ENCODE results near the gene TSR2. TPM values are rescaled to one million over a fixed set of nuclear protein-coding genes. Genes with fewer than 3 reads are reported as not detected.

The TSR2 gene, protein sequence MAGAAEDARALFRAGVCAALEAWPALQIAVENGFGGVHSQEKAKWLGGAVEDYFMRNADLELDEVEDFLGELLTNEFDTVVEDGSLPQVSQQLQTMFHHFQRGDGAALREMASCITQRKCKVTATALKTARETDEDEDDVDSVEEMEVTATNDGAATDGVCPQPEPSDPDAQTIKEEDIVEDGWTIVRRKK
- 13.1 and 13.3 TPM in 2 replicates for total RNA-seq

DNA sequence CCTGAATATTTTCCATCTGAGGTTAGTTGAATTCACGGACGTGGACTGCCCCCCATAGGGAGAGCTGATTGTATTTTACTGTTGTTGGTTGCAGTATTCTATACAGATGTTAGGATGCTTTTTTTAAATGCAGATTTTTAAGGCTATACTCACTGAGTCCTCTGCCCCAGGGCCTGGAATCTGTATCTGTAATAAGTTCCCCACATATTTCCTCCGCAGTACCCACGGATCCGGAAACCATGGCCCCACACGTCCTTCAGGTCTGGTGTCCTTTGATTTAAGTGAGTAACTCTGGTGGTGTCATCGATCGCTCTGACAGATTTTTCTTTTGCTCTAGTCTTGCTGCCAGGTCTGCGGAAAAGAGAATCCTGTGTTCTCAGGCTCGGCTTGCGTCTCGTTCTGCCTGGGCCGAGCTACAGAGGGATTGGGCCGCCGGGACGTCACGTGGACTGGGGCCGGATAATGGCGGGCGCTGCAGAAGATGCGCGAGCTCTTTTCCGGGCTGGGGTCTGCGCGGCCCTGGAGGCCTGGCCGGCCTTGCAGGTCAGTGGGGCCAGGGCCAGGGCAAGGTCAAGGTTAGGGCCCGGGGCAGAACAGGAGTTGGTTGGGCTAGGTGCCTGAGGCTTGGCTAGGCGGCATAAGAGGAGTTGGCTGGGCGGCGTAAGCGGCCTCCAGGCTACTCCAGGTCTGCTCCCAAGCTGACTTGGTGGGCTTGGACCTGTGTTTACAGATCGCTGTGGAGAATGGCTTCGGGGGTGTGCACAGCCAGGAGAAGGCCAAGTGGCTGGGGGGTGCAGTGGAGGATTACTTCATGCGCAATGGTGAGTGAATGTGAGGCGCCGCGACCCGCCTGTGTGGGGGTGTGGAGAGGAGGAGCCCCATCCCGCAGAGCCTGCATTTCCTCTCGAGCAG, at the start of gene TSR2:
Gene TSR2 (plus strand): TSS at position 445 of the 912 bp plus-strand sequence. CDS start 18 bp downstream, at position 463.

Other genes with a start within 250 kb of the TSR2 start
- gene WNK3, start 82.4 kb upstream of the TSR2 start, total RNA-seq: 2.2 and 3.0 TPM in 2 replicates
- 8.8 and 9.0 TPM in 2 replicates for gene FGD1, start 55.8 kb downstream of the TSR2 start, total RNA-seq
- 35.5 and 41.2 TPM in 2 replicates for gene GNL3L, start 89.8 kb downstream of the TSR2 start, total RNA-seq